Right kidney (tissue), 9 donors: Measurements from ENCODE around the gene OR9G1.
"Not testable (repeated sequence)": the region's sequence is repeated elsewhere in the genome, so short reads cannot be mapped to it uniquely, and the experiment has no call there.

ENCODE experiments used
- DNase-seq: peaks from one replicate; pipeline ENCODE4 v3.0.0-alpha.2; 2016
- long read RNA-seq, 8 donors: transcript quantifications; one replicate each; lab custom pipeline, GENCODE V29; 2026

Gene OR9G1, protein sequence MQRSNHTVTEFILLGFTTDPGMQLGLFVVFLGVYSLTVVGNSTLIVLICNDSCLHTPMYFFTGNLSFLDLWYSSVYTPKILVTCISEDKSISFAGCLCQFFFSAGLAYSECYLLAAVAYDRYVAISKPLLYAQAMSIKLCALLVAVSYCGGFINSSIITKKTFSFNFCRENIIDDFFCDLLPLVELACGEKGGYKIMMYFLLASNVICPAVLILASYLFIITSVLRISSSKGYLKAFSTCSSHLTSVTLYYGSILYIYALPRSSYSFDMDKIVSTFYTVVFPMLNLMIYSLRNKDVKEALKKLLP
- long read RNA-seq, donor 1, result 0 reads
- long read RNA-seq, donor 2, result 0 reads
- long read RNA-seq, donor 3, result 0 reads
- long read RNA-seq, donor 4, result 0 reads
- long read RNA-seq, donor 5, result 0 reads
- long read RNA-seq, donor 6, result 0 reads
- long read RNA-seq, donor 7, result 0 reads
- long read RNA-seq, donor 8, result 0 reads

DNA sequence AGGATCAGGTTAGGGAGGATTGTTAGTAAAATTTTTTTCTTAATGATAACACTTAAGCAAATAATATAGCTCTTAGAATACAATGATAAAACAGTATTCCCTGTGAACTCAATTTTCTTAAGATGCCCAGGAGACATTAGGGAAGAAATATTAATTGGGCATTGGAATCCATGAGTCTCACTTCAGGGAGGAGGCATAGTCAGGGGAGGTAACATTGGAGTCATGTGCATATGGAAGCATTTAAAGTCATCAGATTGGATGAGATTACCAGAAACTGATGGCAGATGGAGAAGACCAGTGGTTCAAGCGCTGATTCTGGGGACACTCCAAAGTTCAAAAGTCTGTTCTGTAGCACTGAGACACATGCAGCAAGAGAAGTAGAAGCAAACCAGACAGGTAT is at the start of gene OR9G1:
Gene OR9G1 (plus strand): TSS at position 301 of the 400 bp plus-strand sequence. CDS start 1,293 bp downstream, outside the sequence.
- DNase-seq, result no peak

DNA sequence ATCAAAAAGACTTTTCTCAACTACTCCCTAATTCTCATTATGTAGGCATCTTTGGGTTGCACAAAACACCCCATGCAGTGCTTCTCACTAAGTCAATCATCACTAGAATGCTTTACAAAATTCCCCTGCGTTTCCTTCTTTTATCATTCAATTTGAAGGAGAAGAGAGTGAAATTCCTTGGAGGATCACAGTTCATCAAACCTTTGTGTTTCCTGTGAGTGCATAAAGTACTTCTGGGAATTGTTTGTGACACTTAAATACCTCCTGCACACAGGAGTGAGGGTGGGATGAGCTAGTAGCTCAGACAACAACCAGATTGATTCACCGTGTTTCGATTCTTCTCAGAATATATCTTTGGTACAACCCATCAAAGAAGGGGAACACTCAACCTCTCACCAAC is 39.1 kb upstream of the OR9G1 start:
- DNase-seq, result no peak

DNA sequence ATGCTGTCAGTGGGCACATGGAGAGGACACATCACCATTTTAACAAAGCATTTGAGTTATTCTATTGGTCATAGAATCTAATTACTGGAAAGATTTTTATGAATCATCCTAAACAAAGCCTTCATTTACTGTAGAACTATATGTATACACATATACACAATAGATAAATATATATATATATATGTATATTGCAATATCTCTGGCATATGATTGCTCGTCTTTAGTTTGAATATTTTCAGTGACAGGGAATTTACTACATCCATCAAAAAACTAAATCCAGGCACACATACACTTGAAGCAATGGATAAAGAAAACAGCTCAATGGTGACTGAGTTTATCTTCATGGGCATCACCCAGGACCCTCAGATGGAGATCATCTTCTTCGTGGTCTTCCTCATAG is 35.5 kb upstream of the OR9G1 start, which contains the start of gene OR5AR1:
Gene OR5AR1 (plus strand): TSS at position 301 of the 400 bp plus-strand sequence. CDS start 0 bp downstream, at position 301.
- DNase-seq, result no peak

DNA sequence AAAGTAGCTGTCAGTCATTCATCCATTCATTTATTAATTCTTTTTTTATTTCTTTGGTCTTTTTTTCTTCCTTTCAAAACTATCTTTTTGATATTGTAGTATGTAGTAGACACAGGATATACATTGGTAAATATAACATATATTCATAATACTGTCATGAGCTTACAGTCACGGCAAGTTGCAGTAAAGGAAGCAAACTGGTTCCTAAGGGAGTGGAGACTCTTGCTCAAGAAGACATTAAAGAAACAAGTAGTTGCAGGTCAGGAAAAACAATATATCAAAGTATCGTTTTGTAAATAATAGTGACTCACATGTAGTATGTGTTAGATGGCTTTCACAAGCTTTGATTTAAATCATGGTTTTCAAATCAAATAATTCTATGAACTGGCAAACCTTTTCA is 27.9 kb upstream of the OR9G1 start:
- no peak for DNase-seq

DNA sequence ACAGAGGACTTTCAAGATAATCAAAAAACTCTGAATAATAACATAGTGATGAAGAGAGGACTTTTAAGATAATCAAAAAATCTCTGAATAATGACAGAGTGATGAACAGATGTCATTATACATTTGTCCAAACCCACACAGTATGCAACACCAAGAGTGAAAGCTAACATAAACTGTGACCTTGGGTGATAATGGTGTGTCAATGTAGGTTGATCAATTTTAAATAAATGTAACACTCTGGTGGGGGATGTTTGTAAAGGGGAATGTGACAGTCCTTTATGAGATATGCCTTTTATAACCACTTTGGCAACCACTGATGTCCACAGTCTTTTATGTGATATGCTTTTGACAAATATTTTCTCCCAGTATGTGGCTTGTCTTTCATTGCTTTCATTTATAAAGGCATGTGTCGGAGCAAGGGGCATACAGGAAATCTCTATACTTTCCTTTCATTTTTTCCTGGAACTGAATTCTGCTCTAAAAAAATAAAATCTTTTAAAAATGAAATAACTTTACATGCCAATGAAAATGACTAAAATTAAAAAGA is 10.3 kb upstream of the OR9G1 start:
- no peak for DNase-seq

DNA sequence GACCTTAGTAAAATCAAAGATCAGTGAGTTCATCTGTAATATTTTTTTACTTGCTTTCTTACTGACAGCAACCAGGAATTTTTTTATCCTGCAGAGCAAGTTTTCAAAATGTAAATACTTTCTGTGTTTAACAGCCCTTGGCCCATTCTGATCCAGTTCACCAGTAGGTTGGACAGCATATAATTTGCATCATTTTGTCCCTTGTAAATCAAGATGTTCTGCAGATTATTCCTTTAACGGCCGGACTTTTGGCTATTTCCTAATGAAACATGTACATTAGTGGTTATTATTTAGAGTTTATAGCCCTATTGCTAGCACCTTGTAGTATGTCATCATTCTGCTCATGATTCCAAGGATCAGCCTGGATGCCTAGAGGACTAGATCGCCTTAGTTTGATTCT is 7.7 kb upstream of the OR9G1 start:
- DNase-seq, result not testable (repeated sequence)

DNA sequence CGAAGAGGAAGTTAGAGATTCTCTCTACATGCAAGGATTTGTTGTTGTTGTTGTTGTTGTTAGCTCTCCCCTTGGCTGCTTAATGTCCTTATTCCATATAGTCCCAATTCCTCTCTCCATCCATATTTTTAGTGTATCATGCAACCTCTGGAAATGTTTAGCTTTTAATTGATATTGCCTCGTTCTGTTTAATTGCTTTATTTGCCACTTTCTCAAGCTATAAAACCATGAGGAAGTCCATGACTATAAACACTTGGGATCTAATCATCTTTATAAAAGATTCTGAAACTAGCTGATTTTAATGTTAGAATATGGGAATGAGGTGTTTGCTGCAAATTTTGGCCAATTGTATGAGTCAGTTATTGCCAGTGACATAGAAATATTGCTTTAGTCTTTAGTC is 5.5 kb upstream of the OR9G1 start:
- no peak for DNase-seq

DNA sequence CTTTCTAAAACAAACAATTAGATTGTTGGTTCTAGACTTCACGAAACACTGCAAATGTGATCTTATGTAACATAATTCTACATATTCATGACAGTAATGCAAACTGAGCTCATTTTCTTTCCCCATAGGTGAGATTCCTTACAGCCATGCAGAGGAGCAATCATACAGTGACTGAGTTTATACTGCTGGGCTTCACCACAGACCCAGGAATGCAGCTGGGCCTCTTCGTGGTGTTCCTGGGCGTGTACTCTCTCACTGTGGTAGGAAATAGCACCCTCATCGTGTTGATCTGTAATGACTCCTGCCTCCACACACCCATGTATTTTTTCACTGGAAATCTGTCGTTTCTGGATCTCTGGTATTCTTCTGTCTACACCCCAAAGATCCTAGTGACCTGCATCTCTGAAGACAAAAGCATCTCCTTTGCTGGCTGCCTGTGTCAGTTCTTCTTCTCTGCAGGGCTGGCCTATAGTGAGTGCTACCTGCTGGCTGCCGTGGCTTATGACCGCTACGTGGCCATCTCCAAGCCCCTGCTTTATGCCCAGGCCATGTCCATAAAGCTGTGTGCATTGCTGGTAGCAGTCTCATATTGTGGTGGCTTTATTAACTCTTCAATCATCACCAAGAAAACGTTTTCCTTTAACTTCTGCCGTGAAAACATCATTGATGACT is 1.5 kb downstream of the OR9G1 start:
- no peak for DNase-seq

DNA sequence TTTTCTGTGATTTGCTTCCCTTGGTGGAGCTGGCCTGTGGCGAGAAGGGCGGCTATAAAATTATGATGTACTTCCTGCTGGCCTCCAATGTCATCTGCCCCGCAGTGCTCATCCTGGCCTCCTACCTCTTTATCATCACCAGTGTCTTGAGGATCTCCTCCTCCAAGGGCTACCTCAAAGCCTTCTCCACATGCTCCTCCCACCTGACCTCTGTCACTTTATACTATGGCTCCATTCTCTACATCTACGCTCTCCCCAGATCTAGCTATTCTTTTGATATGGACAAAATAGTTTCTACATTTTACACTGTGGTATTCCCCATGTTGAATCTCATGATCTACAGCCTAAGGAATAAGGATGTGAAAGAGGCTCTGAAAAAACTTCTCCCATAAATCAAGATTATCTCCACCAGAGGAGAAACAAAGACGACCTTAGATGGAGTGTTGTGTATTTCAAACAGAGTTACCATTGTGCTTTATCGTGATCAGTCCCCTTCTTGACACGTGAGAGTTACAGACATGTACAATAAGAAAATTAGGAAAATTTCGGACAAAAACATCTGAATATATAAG is 2.1 kb downstream of the OR9G1 start:
- DNase-seq, result no peak

DNA sequence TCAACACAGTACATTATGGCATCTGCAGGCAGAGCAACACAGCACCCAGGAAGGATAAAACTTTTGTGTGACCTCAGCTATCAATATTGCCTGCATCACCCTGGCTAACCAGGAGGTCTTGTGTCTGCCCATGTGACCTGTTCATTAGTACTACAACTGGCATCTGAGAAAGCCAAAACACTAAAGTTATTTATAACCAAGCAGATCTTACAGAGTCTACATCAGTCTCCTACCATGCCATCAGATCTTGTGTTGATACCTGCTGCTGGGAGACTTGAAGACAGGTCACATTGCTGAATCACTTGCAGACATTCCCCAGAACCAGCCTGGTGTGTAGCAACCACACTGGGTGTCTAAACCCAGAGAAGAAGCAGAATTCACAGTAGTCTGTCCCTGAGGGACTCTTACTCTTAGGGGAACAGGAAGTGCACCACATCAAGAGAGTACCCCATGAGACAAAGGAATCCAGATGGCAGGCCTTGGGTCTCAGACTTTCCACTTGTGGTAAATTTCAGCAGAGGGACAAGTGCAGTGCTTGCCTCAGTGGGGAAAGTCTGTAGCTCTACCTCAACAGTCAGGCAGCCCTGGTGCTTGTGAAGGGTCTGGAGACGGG is 7.0 kb downstream of the OR9G1 start:
- no peak for DNase-seq

DNA sequence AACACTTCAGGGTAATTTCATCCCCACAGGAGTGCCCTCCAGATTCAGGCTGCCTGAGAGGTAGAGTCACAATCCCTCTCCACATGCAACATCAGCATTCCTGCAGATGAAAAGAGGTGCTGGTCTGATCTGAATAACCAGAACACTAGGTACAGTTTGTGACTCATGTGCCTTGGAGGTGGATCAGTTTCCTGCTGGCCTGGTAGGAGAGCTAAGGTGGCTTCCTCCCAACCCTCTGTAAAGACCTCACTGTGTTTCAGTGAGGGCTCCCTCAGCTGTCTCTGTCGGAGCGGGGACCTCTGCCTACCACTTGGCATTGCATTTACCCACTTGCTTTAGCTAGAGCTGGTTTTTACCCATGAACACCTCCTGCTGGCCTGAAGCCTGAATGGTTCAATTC is 7.6 kb downstream of the OR9G1 start:
- no peak for DNase-seq

DNA sequence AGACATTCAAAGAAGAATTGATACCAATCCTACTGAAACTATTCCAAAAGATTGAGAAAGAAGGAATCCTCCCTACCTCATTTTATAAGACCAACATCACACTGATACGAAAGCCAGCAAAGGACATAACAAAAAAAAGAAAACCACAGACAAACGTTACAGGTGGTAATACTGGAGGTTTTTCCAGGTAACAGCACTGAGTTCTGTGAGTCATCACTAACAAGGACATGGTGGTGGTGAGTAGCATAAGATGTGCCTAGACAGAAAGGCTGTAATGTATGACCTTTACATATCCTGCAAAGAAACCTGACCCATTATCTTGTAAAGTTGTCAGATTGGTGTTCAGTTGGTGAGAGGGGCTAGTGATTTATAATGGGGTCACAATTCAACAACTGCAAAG is 15.3 kb downstream of the OR9G1 start:
- no peak for DNase-seq

DNA sequence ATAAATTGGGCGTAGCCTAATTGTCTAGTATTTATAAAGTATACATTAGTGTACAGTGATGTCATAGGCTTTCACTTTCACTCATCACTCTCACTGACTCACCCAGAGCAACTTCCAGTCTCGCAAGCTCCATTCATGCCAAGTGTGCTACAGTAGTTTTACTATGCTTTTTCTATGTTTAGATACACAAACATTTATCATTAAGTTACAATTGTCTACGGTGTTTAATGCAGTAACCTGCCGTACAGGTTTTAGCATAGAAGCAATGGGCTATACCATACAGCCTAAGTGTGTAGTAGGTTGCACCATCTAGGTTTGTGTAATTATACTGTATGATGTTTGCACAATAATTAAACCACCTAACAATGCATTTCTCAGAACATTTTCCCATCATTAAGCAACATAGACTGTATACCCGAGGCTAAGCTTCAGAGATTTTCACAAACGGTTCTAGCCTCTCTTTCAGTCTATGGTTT is 17.5 kb downstream of the OR9G1 start:
- no peak for DNase-seq

DNA sequence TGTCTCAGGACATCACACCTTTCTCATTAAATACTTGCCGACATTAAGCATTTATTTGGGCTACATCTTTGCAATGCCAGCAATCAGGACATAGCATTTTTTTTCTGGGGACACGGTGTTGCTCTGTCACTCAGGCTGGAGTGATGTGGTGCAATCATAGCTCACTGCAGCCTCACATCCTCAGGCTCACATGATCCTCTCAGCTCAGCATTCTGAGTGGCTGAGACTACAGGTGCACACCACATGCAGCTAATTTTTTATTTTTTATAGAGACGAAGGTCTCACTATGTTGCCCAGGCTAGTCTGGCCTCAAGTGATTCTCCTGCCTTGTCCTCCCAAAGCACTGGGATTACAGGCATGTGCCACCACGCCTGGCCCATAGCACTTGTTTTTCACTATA is 21.6 kb downstream of the OR9G1 start:
- DNase-seq, result no peak

DNA sequence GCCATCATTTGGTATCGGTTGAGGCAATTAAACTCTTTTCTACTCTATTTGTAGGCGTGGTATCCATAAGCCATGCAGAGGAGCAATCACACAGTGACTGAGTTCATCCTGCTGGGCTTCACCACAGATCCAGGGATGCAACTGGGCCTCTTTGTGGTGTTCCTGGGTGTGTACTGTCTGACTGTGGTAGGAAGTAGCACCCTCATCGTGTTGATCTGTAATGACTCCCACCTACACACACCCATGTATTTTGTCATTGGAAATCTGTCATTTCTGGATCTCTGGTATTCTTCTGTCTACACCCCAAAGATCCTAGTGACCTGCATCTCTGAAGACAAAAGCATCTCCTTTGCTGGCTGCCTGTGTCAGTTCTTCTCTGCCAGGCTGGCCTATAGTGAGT is 41.2 kb downstream of the OR9G1 start:
- DNase-seq, result no peak

DNA sequence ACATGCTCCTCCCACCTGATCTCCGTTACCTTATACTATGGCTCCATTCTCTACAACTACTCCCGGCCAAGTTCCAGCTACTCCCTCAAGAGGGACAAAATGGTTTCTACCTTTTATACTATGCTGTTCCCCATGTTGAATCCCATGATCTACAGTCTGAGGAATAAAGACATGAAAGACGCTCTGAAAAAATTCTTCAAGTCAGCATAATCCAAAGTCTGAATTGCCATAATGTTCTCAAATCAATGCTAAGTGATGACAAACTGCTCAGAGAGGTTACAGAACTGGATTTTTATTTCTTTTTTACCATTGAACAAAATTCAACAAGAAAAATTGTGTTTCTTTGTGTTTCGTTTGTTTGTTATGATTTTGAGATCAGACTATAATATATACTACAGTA is 42.0 kb downstream of the OR9G1 start:
- DNase-seq, result no peak

DNA sequence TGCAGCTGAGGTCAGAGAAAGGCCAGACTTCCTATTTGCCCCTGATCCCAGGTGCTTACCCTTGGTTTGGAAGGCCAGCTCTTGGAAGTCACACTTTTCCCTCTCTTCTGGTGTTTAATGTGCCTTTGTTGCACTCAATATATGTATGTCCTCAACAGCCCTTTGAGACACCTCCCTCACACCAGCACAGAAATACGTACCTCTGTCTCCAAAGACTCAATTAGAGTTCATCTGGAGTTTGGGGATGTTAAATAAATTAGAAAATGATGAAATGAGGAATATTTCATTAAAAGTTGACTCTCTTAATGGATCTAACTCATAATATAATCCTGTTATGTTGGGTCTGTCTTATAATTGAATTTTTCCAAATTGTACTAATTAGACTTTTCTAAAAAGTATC is 49.7 kb downstream of the OR9G1 start, which contains the start of gene OR9G4:
Gene OR9G4 (minus strand): TSS at position 101 of the 400 bp plus-strand sequence. CDS start 4,931 bp downstream, outside the sequence.
- DNase-seq, result no peak

DNA sequence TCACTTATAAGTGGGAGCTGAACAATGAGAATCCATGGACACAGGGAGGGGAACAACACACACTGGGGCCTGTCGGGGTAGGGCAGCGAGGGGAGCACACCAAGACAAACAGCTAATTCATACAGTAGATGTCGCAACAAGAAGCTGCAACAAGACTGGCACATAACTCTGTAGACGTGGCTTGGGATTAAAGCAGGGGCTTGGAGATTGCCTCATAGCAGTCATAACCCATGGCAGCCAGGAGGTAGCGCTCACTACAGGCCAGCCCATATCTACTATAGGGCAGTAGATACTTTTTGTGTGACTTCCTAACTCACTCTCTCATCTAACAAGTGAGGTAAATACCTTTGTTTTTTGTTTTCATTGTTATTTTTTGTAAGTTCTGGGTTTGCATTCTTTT is 51.3 kb downstream of the OR9G1 start:
- DNase-seq, result no peak

DNA sequence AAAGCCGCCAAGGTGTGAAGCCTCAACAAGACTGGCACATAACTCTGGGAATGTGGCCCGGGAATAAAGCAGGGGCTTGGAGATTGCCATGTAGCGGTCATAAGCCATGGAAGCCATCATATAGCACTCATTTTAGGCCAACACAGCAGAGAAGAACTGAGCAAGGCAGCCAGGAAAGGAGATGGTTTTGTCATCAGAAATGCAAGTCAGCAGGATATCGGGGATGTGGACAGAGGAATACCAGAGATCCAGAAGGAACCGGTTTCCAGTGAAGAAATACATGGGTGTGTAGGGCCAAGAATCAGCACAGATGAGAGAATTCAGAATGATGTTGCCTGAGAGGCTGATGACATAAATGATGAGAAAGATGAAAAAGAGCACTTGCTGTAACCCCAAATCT is 52.6 kb downstream of the OR9G1 start:
- no peak for DNase-seq
